Measurements from ENCODE around the gene CAMK2G.

CAMK2G gene

GRCh38 chr10:73859784-73860491 lies 14.4 kb downstream of the CAMK2G start:
- no peak overlapping the region for H3K4me3 ChIP-seq (ENCODE audit: low read length)
- TF ChIP-seq CTCF (IDR thresholded peaks at IDR 0.05; ENCODE audit: insufficient read depth, low read depth, low read length, missing control alignments): no peak
- no peak for DNase-seq (ENCODE audit: low read depth)

DNA sequence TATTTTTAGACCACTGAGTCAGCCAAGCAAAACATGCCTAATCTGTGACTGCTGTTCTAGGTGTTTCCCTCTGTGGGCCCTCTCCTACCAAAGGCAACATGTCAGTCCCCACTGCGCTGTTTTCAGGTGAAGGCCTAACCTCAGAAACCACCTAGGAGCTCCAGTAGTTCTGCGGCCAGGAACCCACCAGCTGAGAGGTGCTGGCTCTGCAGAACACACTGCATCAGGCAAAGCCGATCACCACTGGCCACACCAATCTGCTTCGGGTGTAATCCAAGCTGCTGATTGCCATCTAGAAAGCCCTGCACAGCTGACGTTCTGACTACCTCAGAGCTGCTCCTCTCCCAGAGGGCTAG lies 14.9 kb downstream of the CAMK2G start:
- no peak for TF ChIP-seq CTCF (IDR thresholded peaks at IDR 0.05; ENCODE audit: insufficient read depth, low read depth, low read length, missing control alignments)
- no peak for DNase-seq (ENCODE audit: low read depth)
- no peak overlapping the region for H3K4me3 ChIP-seq (ENCODE audit: low read length)

GRCh38 chr10:73858750-73859427 lies 15.5 kb downstream of the CAMK2G start:
- no peak for DNase-seq (ENCODE audit: low read depth)
- no peak overlapping the region for H3K4me3 ChIP-seq (ENCODE audit: low read length)
- TF ChIP-seq CTCF (IDR thresholded peaks at IDR 0.05; ENCODE audit: insufficient read depth, low read depth, low read length, missing control alignments): no peak

GRCh38 chr10:73858013-73858708 lies 16.2 kb downstream of the CAMK2G start:
- DNase-seq (ENCODE audit: low read depth): no peak
- H3K4me3 ChIP-seq (ENCODE audit: low read length): no peak overlapping the region
- TF ChIP-seq CTCF (IDR thresholded peaks at IDR 0.05; ENCODE audit: insufficient read depth, low read depth, low read length, missing control alignments): no peak

- no peak for DNase-seq (ENCODE audit: low read depth)
Measured at GRCh38 chr10:73857446-73857845, 16.9 kb downstream of the CAMK2G start.

DNA sequence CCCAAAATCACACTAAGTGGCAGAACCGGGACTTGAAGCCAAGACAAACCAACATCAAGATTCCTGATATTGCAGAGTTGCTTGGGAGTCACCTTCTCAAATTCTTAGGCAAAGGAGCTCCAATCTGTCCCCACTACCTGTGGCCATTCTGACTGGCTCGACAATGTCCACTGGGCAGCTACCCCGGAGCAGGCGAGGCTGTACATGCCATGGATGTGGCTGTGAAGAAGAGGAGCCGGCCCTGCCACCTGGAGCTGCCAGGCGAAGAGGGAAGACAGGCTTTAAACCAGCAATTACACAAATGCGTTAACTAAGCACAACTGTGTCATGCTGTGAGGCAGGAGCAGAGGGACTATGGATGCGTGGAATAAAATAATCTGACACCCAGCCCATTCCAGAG lies 18.1 kb downstream of the CAMK2G start:
- DNase-seq (ENCODE audit: low read depth): no peak
- no peak for TF ChIP-seq CTCF (IDR thresholded peaks at IDR 0.05; ENCODE audit: insufficient read depth, low read depth, low read length, missing control alignments)
- H3K4me3 ChIP-seq (ENCODE audit: low read length): no peak overlapping the region

More at GRCh38 chr10:73857446-73857845, 16.9 kb downstream of the CAMK2G start:
- no peak overlapping the region for H3K4me3 ChIP-seq (ENCODE audit: low read length)
- no peak for TF ChIP-seq CTCF (IDR thresholded peaks at IDR 0.05; ENCODE audit: insufficient read depth, low read depth, low read length, missing control alignments)
